ENCODE data around the gene SORCS2. TPM values are rescaled to one million over a fixed set of nuclear protein-coding genes. Genes with fewer than 3 reads are reported as not detected.

Gene SORCS2
- total RNA-seq, 1 donor = under 0.01 TPM

DNA sequence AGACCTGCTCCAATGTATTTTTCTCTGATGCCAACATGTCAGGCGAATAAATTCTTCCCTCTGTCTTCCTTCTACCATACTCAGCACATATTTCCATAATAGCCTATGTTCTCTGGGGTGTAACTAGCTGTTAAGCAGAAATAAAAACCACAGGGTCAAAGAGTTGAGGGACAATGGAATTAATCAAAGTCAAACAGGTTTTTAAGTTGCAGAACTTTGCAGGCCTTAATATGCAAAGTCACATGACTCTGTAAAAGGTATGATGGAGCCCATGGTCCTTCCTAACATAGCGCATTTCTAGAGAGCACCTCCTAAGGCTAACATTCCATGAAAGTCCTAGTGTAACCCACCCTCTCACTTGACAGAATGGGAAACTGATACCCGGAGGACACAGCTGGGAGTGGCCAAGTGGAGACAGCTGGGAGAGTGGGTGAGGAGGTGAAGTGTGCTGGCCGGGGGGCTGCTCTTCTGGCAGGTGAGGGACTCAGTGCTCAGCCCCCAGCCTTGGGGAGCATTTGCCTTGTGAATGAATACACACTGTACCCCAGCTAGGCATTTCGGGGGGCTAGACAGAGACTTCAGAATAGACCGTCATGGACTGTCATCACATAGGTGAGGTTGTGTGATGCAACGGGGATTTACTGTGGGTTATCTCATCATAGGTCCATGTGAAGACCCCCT lies 8.4 kb upstream of the SORCS2 start:
- no peak for DNase-seq (ENCODE audit: low read depth in 2 of 3, low spot score in 2 of 3)

- no peak for DNase-seq (ENCODE audit: low read depth in 2 of 3, low spot score in 2 of 3)
Observed at GRCh38 chr4:7185487-7186030, 6.8 kb upstream of the SORCS2 start.

GRCh38 chr4:7186031-7186430 lies 6.3 kb upstream of the SORCS2 start:
- DNase-seq (ENCODE audit: low read depth in 2 of 3, low spot score in 2 of 3) = peak in 1 of 3 donors; percentile 18

DNA sequence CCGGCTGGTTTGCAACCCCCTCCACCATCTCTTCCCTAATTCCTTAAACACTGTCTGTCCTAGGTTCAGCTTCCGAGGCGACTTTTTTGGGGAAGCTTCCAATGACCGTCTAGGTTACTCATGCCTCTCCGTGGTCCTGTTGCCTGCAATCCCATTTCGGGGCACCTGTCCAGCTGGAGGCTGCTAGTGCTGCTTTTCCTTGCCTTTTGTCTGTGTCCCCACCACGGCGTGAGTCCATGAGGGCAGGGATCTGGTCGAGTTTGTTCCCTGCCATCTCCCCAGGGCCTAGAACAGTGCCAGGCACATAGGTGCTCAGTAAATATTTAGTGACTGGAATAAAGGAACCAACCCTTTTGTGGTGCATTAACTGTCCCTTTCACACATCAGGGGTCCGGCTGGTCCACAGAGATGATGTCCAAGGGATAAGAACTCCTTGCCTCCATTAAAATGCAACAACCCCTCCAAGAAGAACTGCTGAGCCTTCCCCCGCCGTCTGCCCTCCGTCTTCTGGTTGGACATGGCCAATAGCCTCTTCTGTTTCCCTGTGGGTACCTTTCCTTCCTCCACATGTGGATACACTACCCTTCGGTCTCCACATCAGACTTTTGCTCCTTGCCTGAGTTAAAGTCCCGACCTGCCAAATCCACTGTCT lies 5.7 kb upstream of the SORCS2 start:
- no peak for DNase-seq (ENCODE audit: low read depth in 2 of 3, low spot score in 2 of 3)

GRCh38 chr4:7187168-7187535 lies 5.2 kb upstream of the SORCS2 start:
- DNase-seq (ENCODE audit: low read depth in 2 of 3, low spot score in 2 of 3) = no peak

DNA sequence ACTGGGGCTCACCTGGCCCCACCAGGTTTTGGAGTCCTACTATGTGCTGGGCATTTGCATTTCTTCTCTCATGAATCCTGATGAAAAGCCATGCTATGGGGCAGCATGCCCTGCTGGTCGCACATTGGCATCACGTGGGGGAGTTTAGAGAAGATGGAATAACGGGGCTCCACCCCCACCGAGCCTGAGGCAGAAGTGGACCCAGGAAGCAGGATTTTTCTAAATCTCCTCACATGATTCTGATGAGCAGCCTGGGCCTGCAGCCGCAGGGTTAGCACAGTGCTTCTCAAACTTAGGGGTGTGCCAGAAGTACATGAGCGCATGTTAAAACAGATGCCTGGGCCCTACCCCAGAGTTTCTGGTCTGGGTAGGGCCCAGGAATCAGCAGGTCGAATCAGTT lies 4.6 kb upstream of the SORCS2 start:
- DNase-seq (ENCODE audit: low read depth in 2 of 3, low spot score in 2 of 3) = no peak

GRCh38 chr4:7189066-7189465 lies 3.3 kb upstream of the SORCS2 start:
- no peak for DNase-seq (ENCODE audit: low read depth in 2 of 3, low spot score in 2 of 3)

- DNase-seq (ENCODE audit: low read depth in 2 of 3, low spot score in 2 of 3) = no peak
Observed at GRCh38 chr4:7189475-7190277, 2.7 kb upstream of the SORCS2 start.

DNA sequence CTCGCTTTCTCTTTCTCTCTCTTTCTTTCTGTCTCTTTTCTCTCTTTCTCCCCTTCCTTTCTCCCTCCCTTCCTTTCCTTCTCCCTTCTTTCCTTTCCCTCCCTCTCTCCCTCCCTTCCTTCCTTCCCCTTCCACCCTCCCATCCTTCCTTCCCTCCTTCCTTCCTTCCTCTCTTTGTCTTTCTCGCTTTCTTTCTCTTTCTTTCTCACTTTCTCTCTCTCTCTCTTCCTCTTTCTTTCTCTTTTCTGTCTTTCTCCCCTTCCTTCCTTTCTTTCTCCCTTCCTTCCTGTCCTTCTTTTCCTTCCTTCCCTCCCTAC lies 2.1 kb upstream of the SORCS2 start:
- DNase-seq (ENCODE audit: low read depth in 2 of 3, low spot score in 2 of 3) = no peak

GRCh38 chr4:7190691-7191545 lies 1.4 kb upstream of the SORCS2 start:
- DNase-seq (ENCODE audit: low read depth in 2 of 3, low spot score in 2 of 3) = no peak

DNA sequence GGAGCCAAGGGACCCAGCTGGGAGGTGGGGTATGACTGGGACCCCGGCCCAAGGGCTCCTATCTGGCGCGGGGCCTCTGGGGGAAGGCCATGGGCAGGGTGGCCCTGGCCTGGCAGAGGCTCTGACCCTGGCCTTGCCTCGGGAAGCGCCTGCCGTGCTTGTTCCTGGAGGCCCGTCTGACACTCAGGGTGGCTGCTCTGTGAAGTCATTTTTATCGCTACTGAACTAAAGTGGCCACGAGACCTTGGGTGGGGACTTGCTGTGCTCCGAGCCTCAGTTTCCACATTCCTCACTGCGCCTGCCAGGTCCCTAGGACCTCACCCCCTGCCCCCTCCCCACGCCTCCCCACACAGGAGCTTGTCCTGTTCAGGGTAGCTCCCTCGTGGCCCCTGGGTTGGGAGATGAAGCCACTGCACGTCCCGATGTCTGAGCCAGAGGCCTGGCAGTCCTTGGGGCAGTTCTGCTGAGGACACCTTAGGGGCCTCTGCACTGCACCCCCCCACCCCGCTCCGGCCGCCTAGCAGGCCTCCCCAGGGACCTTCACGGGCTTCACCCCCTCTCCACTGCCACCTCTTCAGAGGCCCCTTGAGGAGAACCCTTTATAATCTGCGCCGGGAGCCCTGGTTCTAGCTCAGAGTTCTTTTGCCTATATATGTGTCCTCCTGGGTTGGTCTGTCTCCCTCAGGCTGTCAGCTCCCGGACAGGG lies 639 bp upstream of the SORCS2 start:
- no peak for DNase-seq (ENCODE audit: low read depth in 2 of 3, low spot score in 2 of 3)

DNA sequence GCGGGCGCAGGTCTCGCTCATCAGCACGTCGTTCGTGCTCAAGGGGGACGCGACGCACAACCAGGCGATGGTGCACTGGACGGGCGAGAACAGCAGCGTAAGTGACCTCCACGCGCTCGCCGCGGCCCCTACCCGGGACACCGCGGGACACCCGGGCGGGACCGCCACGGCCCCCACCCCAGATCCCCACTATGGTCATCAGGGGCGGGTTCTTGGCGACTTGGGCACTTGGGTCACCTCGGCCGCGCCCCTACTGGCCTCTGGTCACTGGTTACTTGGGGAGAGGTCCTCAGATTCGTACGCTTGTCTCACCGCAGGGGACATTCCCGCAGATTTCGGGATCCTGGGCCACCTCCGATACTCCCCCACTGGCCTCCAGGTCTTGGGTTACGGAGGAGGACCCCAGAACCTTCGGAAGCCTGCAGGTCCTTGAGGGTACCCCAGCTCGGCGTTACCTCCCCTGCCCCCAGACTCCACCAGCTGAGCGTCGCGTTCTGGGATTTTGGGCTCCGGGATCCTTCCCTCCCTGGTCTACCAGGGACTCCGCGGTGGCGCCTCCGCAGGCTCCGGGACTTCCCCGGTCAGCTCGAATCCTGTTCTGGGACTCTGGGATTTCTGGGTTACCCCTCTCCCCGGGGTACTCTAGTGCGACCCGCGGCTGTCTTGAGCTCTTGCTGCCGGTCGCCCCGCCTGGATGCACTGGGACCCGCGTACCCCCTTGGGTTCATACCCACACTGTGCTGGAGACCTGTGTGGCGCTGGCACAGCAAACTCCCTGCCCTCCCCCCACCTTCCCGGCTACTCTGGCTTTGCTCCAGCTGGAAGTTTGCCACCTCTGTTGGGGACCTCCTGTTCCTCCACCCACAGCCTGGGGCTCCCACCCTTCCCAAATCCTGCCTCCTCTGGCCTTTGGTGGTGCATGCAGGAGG lies 956 bp downstream of the SORCS2 start:
- no peak for DNase-seq (ENCODE audit: low read depth in 2 of 3, low spot score in 2 of 3)

GRCh38 chr4:7194251-7195140 lies 2.2 kb downstream of the SORCS2 start:
- peak in 1 of 3 donors; percentile 26 for DNase-seq (ENCODE audit: low read depth in 2 of 3, low spot score in 2 of 3)

- no peak for DNase-seq (ENCODE audit: low read depth in 2 of 3, low spot score in 2 of 3)
Observed at GRCh38 chr4:7195141-7195515, 2.8 kb downstream of the SORCS2 start.

- DNase-seq (ENCODE audit: low read depth in 2 of 3, low spot score in 2 of 3) = no peak
Observed at GRCh38 chr4:7195546-7196287, 3.4 kb downstream of the SORCS2 start.

DNA sequence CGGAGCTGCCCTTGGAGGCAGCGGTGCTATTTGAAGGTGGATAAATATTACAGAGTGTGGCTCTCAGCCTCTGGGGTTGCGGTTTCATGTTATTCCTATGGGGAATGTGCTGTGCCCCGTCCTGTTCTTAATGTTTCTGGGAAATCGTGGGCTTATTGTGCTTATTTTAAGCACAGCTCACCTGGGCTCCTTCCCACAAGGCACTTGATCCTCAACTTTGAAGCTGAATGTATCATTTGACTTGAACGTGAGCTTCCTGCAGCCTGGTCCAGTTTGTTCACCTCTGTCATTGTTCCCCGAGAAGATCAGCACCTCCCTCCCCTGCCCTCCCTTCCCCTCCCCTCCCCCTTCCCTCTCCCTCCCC lies 3.9 kb downstream of the SORCS2 start:
- no peak for DNase-seq (ENCODE audit: low read depth in 2 of 3, low spot score in 2 of 3)

DNA sequence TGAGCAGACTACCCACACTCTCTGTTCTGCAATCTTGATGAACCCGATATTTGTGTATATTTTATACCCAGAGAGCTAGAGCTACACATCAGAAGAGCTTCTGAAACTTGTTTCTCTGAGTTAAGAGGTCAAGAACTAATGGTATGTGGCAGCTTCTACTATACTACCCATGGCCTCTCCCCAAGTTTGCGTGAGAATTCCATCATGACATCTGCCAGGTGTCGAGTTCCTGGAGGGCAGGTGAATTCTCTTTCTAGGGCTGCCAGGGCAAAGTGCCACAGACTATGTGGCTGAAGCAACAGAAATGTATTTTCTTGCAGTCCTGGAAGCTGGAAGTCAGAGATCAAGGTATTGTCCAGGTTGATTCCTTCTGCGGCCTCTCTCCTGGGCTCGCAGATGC lies 4.4 kb downstream of the SORCS2 start:
- DNase-seq (ENCODE audit: low read depth in 2 of 3, low spot score in 2 of 3) = no peak

- DNase-seq (ENCODE audit: low read depth in 2 of 3, low spot score in 2 of 3) = no peak
Observed at GRCh38 chr4:7197910-7198309, 5.6 kb downstream of the SORCS2 start.

All from hematopoietic multipotent progenitor cell (in vitro differentiated cells).